ENCODE results near the gene FOXP2. TPM values are rescaled to one million over a fixed set of nuclear protein-coding genes. Genes with fewer than 3 reads are reported as not detected.
"Not testable (repeated sequence)": the region's sequence is repeated elsewhere in the genome, so short reads cannot be mapped to it uniquely, and the experiment has no call there.

FOXP2 gene
- total RNA-seq, 1 donor from 2014 or later: 5.3 TPM

DNA sequence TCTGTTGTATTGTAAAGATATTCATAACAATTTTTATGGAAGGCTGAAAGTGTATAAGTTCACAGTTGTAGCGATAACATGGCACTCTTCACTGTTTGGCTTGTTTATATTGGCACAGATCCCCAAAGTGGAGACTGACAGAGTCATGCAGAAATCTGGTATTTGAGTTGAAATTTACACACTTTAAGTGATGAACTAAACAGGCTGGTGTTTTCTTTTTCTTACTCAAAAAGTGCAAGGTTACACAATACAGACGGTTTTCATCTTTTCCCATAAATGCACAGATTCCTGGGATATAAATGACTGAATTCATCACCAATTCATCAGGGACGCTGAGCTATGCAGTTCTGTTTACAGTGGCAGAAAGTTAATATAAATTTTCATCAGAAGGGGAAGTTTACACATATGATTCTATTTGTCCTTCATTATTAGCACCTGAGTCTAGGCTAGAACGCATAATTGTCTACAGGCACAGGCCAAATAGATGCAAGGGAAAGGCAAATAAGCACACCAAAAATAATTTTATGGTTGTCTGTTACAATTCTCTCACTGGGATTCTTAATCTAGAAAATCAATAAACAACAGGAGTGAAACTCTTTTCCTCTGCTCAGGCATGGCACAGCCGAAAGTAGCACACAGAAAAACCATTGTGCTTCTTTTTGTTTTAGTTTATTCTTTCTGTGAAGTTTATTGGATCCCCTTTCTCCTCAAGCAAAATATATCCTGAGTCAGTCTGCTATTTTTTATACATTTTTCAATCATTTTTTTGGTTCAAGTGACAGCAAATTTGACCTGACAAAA is 88.0 kb downstream of the FOXP2 start:
- Histone ChIP-seq H3K27me3 (ENCODE audit: control insufficient read depth, insufficient read depth, low read length) (no peaks in the 10 kb centered on the region), H3K4me3 (ENCODE audit: low read depth, low read length) (no peak overlapping the region), H3K36me3 (ENCODE audit: control insufficient read depth, insufficient read depth, low read length) (no peaks in the 10 kb centered on the region)
- TF ChIP-seq, protein P1, sequence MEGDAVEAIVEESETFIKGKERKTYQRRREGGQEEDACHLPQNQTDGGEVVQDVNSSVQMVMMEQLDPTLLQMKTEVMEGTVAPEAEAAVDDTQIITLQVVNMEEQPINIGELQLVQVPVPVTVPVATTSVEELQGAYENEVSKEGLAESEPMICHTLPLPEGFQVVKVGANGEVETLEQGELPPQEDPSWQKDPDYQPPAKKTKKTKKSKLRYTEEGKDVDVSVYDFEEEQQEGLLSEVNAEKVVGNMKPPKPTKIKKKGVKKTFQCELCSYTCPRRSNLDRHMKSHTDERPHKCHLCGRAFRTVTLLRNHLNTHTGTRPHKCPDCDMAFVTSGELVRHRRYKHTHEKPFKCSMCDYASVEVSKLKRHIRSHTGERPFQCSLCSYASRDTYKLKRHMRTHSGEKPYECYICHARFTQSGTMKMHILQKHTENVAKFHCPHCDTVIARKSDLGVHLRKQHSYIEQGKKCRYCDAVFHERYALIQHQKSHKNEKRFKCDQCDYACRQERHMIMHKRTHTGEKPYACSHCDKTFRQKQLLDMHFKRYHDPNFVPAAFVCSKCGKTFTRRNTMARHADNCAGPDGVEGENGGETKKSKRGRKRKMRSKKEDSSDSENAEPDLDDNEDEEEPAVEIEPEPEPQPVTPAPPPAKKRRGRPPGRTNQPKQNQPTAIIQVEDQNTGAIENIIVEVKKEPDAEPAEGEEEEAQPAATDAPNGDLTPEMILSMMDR (IDR thresholded peaks at IDR 0.05; ENCODE audit: insufficient read depth, low read length, severe bottlenecking): no peak
- FAIRE-seq (no peak), DNase-seq (ENCODE audit: low read depth) (peak; percentile 38)

DNA sequence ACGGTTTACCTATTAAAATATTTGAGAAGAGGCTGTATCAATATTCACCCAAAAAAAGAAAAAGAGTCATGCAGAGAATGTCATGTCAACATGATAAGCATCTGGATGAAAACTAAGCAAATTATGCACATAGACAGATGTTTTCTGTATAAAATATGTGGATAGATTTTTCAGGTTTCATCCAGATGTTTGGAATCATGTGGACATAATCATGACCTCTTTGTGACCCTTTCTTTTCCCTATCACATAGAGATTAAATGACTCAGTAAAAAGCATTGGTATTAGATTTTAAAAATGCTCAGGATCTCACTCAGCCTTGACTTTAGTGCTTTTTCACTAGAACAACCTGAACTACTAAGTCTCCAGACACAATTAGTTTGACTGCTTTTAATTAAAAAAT is 90.0 kb downstream of the FOXP2 start:
- H3K36me3 ChIP-seq (ENCODE audit: control insufficient read depth, insufficient read depth, low read length): no peaks in the 10 kb centered on the region
- no peak for DNase-seq (ENCODE audit: low read depth)
- TF ChIP-seq, protein P1 (IDR thresholded peaks at IDR 0.05; ENCODE audit: insufficient read depth, low read length, severe bottlenecking): no peak
- no peak for FAIRE-seq
- H3K27me3 ChIP-seq (ENCODE audit: control insufficient read depth, insufficient read depth, low read length): no peaks in the 10 kb centered on the region
- H3K4me3 ChIP-seq (ENCODE audit: low read depth, low read length): no peak overlapping the region

DNA sequence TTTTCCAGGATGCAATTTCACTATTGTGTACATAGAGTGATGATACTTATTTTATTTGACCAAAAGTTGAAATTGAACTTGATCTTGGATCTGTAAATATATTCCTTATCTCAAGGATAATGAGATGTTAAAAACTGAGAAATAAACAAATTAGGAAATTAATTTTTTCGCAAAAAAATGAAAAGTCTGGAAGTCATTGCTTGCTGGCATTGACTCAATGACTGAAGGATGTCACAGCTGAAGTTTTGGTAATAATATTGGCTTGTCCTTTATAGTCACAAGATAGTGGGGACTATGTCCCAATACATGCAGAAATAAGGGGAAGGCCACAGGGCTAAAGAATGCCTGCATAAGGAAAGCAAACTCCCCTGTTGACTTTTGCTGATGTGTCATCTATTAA is 92.8 kb downstream of the FOXP2 start:
- Histone ChIP-seq H3K4me3 (ENCODE audit: low read depth, low read length) (no peak overlapping the region), H3K36me3 (ENCODE audit: control insufficient read depth, insufficient read depth, low read length) (no peaks in the 10 kb centered on the region), H3K27me3 (ENCODE audit: control insufficient read depth, insufficient read depth, low read length) (no peaks in the 10 kb centered on the region)
- no peak for DNase-seq (ENCODE audit: low read depth)
- TF ChIP-seq, protein P1 (IDR thresholded peaks at IDR 0.05; ENCODE audit: insufficient read depth, low read length, severe bottlenecking): no peak
- no peak for FAIRE-seq

DNA sequence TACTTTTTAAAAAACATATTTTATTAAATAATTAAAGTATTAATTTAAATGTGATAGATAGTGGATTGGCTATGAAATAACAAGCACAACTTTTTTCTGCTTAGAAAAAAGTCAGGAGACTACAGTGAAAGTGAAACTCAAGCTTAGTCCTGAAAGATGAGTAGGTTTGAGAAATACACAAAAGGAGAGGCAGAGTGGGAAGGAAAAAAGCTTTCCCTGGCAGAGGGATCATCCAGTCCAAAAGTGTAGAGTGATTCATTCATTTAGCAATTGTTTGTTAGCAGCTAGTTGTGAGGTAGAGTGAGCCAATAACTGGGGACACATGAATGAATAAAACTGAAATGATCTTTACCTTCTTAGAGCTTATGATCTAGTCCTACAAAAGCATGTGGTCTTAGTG is 93.5 kb downstream of the FOXP2 start:
- DNase-seq (ENCODE audit: low read depth) (peak; percentile 63), FAIRE-seq (no peak)
- H3K4me3 ChIP-seq (ENCODE audit: low read depth, low read length): no peak overlapping the region
- H3K36me3 ChIP-seq (ENCODE audit: control insufficient read depth, insufficient read depth, low read length): no peaks in the 10 kb centered on the region
- no peaks in the 10 kb centered on the region for H3K27me3 ChIP-seq (ENCODE audit: control insufficient read depth, insufficient read depth, low read length)
- TF ChIP-seq, protein P1 (IDR thresholded peaks at IDR 0.05; ENCODE audit: insufficient read depth, low read length, severe bottlenecking): no peak

DNA sequence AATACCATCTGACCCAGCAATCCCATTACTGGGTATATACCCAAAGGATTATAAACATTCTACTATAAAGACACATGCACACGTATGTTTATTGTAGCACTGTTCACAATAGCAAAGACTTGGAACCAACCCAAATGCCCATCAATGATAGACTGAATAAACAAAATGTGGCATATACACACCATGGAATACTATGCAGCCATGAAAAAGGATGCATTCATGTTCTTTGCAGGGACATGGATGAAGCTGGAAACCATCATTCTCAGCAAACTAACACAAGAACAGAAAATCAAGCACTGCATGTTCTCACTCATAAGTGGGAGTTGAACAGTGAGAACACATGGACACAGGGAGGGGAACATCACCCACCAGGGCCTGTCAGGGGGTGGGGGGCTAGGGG is 96.2 kb downstream of the FOXP2 start:
- not testable (repeated sequence) for H3K4me3 ChIP-seq (ENCODE audit: low read depth, low read length); H3K27me3 ChIP-seq (ENCODE audit: control insufficient read depth, insufficient read depth, low read length); FAIRE-seq; H3K36me3 ChIP-seq (ENCODE audit: control insufficient read depth, insufficient read depth, low read length); DNase-seq (ENCODE audit: low read depth)

DNA sequence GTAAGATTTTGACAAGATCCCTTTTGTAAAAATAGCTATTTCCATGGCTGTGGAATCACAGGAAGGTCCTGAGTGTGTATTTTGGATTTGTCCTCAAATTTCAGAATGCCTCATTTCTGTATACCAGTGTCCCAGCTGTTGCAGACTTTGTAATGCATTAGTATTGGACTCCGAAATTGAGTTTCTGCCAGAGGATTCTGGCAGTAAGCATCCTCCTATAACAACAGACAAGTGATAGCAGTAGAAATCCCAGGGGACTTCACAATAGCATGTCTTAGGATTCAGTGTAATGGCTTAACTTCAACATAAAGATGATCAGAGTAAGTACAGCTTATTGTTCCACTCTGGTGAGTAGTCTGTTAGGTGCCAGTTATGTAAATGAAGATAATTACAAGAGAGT is 104.6 kb downstream of the FOXP2 start:
- H3K4me3 ChIP-seq (ENCODE audit: low read depth, low read length): no peak overlapping the region
- no peak for FAIRE-seq
- no peaks in the 10 kb centered on the region for H3K27me3 ChIP-seq (ENCODE audit: control insufficient read depth, insufficient read depth, low read length)
- H3K36me3 ChIP-seq (ENCODE audit: control insufficient read depth, insufficient read depth, low read length): no peaks in the 10 kb centered on the region
- no peak for DNase-seq (ENCODE audit: low read depth)
- TF ChIP-seq, protein P1 (IDR thresholded peaks at IDR 0.05; ENCODE audit: insufficient read depth, low read length, severe bottlenecking): no peak
